ENCODE data around the gene MRE11.
A peak's percentile ranks its signal among the peaks of the same experiment; 100 is the strongest.
"Not testable (repeated sequence)": the region's sequence is repeated elsewhere in the genome, so short reads cannot be mapped to it uniquely, and the experiment has no call there.

MRE11 gene

GRCh38 chr11:94513091-94513490, 19.4 kb upstream of the MRE11 start:
- Histone ChIP-seq H4K20me1 (no peaks in the 10 kb centered on the region), H3K27ac (no peak overlapping the region), H3K4me1 (peaks cover 0 to 17% (median 10%) of the 10 kb centered on the region in 10 experiments; a peak in 15 of 20 replicates), H3K4me3 (no peak overlapping the region), H3K9ac (no peak overlapping the region), H3K27me3 (peaks cover 9 to 22% (median 19%) of the 10 kb centered on the region in 11 experiments; a peak in 21 of 22 replicates), H3K9me3 (replicated peaks in 1 of 11) (no peaks in the 10 kb centered on the region; a peak in 1 of 22 replicates), H3K36me3 (no peaks in the 10 kb centered on the region), H3K4me2 (peak overlapping the region; percentile 83 to 96 (median 88); a peak in 18 of 22 replicates)
- no peak for TF ChIP-seq Cebpa-rat (IDR thresholded peaks at IDR 0.05)

- peak within 1 kb of the TSS; percentile 41 to 70 (median 56) for H3K4me3 ChIP-seq
- no peak within 1 kb of the TSS for H3K27ac ChIP-seq
- no peaks in the 10 kb centered on the region for H4K20me1 ChIP-seq
- peak within 1 kb of the TSS in 10 of 11 experiments; percentile 34 to 58 (median 47); a peak in 16 of 22 replicates for H3K9ac ChIP-seq
- TF ChIP-seq Cebpa-rat (IDR thresholded peaks at IDR 0.05) = no peak
- no peaks in the 10 kb centered on the region; a peak in 1 of 22 replicates for H3K9me3 ChIP-seq (replicated peaks in 1 of 11)
- no peaks in the 10 kb centered on the region for H3K36me3 ChIP-seq
- H3K4me1 ChIP-seq = peaks cover 7 to 17% (median 10%) of the 10 kb centered on the region in 10 experiments; a peak in 15 of 20 replicates
- peak within 1 kb of the TSS; percentile 83 to 96 (median 88) for H3K4me2 ChIP-seq
- peaks cover 9 to 22% (median 19%) of the 10 kb centered on the region in 11 experiments; a peak in 21 of 22 replicates for H3K27me3 ChIP-seq
Measured at GRCh38 chr11:94511932-94512781, 18.5 kb upstream of the MRE11 start, which contains the start of gene C11orf97. TSS of gene C11orf97 (plus strand) at chr11:94512461. CDS start at chr11:94512529, 68 bp downstream.

DNA sequence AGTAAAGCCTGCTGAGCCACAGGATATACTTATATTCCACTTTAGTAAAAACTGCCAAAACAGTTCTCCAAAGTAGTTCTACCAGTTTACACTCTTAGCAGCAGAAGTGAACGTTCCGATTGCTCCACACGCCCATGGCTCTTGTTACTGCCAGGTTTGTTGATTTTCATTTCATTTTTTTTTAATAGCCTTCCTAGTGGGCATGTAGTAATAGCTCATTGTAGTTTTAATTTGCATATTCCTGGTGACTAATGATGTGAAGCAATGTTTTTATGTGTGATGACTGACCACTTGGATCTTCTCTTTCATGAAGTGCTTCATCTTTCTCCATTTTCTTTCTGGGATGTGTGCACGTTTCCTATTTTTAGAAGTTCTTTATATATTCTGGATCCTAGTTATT, 13.8 kb upstream of the MRE11 start:
- no peaks in the 10 kb centered on the region; a peak in 1 of 22 replicates for H3K36me3 ChIP-seq
- H4K20me1 ChIP-seq = no peaks in the 10 kb centered on the region
- H3K4me3 ChIP-seq = no peak overlapping the region
- no peak overlapping the region for H3K27ac ChIP-seq
- no peak overlapping the region for H3K4me2 ChIP-seq
- no peak for TF ChIP-seq Cebpa-rat (IDR thresholded peaks at IDR 0.05)
- peaks cover 7 to 10% (median 8%) of the 10 kb centered on the region in 11 experiments; a peak in 21 of 22 replicates for H3K27me3 ChIP-seq
- H3K9me3 ChIP-seq (replicated peaks in 1 of 11) = no peaks in the 10 kb centered on the region; a peak in 1 of 22 replicates
- no peak overlapping the region for H3K9ac ChIP-seq
- peaks cover under 1 to 7% (median 6%) of the 10 kb centered on the region in 10 experiments; a peak in 14 of 20 replicates for H3K4me1 ChIP-seq

GRCh38 chr11:94506513-94506912, 12.9 kb upstream of the MRE11 start:
- not testable (repeated sequence) for H3K4me1 ChIP-seq; H3K9ac ChIP-seq; H3K4me3 ChIP-seq; H3K27ac ChIP-seq; H3K9me3 ChIP-seq (replicated peaks in 1 of 11); H3K27me3 ChIP-seq; H3K36me3 ChIP-seq; H3K4me2 ChIP-seq; H4K20me1 ChIP-seq

- TF ChIP-seq Cebpa-rat (IDR thresholded peaks at IDR 0.05) = no peak
- Histone ChIP-seq H3K27ac (no peak overlapping the region), H3K4me3 (no peak overlapping the region), H3K4me1 (0 out of 20 replicates have a peak, but pooled peaks cover 0 to 7% (median 0%) of the 10 kb centered on the region in 10 experiments), H3K36me3 (peaks cover 6 to 25% (median 13%) of the 10 kb centered on the region in 11 experiments; a peak in 21 of 22 replicates), H3K27me3 (no peaks in the 10 kb centered on the region), H3K9me3 (replicated peaks in 1 of 11) (no peaks in the 10 kb centered on the region), H3K4me2 (no peak overlapping the region), H3K9ac (no peak overlapping the region), H4K20me1 (0 out of 22 replicates have a peak, but pooled peaks cover 0 to 3% (median 0%) of the 10 kb centered on the region in 11 experiments)
Measured at GRCh38 chr11:94504689-94505293, 11.1 kb upstream of the MRE11 start.

- Histone ChIP-seq H3K4me1 (no peaks in the 10 kb centered on the region), H3K4me3 (no peak overlapping the region), H3K36me3 (peaks cover 39 to 58% (median 45%) of the 10 kb centered on the region in 11 experiments), H3K9me3 (replicated peaks in 1 of 11) (no peaks in the 10 kb centered on the region), H3K27me3 (no peaks in the 10 kb centered on the region), H3K27ac (no peak overlapping the region), H4K20me1 (peaks cover 0 to 8% (median 0%) of the 10 kb centered on the region in 11 experiments; a peak in 1 of 22 replicates), H3K4me2 (no peak overlapping the region), H3K9ac (no peak overlapping the region)
- TF ChIP-seq Cebpa-rat (IDR thresholded peaks at IDR 0.05) = no peak
Measured at GRCh38 chr11:94501522-94501921, 7.9 kb upstream of the MRE11 start.

GRCh38 chr11:94500181-94500580, 6.5 kb upstream of the MRE11 start:
- H3K4me2 ChIP-seq = no peak overlapping the region
- no peak overlapping the region for H3K4me3 ChIP-seq
- no peaks in the 10 kb centered on the region for H3K9me3 ChIP-seq (replicated peaks in 1 of 11)
- peaks cover under 1 to 7% (median 2%) of the 10 kb centered on the region in 10 experiments; a peak in 14 of 20 replicates for H3K4me1 ChIP-seq
- no peak overlapping the region for H3K9ac ChIP-seq
- H3K27ac ChIP-seq = no peak overlapping the region
- H4K20me1 ChIP-seq = peaks cover 0 to 9% (median 0%) of the 10 kb centered on the region in 11 experiments; a peak in 2 of 22 replicates
- no peak for TF ChIP-seq Cebpa-rat (IDR thresholded peaks at IDR 0.05)
- no peaks in the 10 kb centered on the region for H3K27me3 ChIP-seq
- peaks cover 41 to 68% (median 48%) of the 10 kb centered on the region in 11 experiments for H3K36me3 ChIP-seq

DNA sequence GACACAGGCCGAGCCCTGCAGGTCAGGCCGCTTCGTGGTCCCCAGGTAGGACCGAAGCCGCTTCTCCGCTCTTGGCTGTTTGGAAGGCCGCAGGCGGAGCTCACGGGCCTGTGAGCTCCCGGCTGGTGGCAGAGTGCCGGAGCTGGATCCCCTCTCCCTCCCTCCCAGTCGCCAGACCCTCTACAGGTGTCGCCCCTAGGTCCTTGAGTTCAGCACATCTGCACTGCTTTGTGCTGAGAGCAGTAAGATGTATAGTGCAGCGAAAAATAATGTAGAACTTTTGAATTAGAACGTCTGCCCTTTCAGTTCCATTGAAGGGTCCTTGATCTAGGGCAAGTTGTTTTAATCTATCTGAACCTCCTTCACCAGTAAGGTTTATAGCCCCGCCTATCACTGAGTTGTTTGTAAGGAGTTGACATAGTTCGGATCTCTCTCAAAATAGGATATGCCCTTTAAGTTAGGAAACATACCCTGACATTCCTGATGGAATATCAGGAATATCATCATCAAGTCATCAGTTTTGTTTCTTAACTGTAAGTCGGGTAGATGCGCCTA, 559 bp upstream of the MRE11 start:
- Histone ChIP-seq H3K4me2 (peak overlapping the region; percentile 78 to 94 (median 84)), H3K27ac (peak overlapping the region; percentile 82 to 93 (median 88)), H3K36me3 (peaks cover 41 to 52% (median 45%) of the 10 kb centered on the region in 11 experiments), H3K4me3 (peak overlapping the region; percentile 74 to 91 (median 86)), H3K27me3 (no peaks in the 10 kb centered on the region), H3K9me3 (replicated peaks in 1 of 11) (peaks cover 0 to 3% (median 0%) of the 10 kb centered on the region in 11 experiments; a peak in 2 of 22 replicates), H4K20me1 (peaks cover 0 to 13% (median 0%) of the 10 kb centered on the region in 11 experiments; a peak in 2 of 22 replicates), H3K9ac (peak overlapping the region; percentile 87 to 94 (median 91)), H3K4me1 (peaks cover 18 to 30% (median 24%) of the 10 kb centered on the region in 10 experiments)
- TF ChIP-seq Cebpa-rat (IDR thresholded peaks at IDR 0.05) = no peak

Measured in BLaER1 treated with 17β-estradiol and CSF1 and Interleukin-3, amounts not matched to agents 10 nM and 100 nM (cell line).